SU-DHL-6 (cell line): ENCODE data around the gene KCNC4.

ENCODE experiments used
- H2AFZ ChIP-seq: fragments of 200-600 bp; sonication (generic); 2 replicates; pipeline ENCODE4 v1.6.1; 2014; ENCODE audit warnings: low read depth, mild to moderate bottlenecking, moderate library complexity, mixed read lengths, antibody characterized with exemption, low read length; ENCODE audit not compliant: severe bottlenecking
- H3F3A ChIP-seq: fragments of 200-600 bp; shearing (Covaris generic); 2 replicates; pipeline ENCODE4 v1.6.0; 2016; ENCODE audit warnings: antibody characterized with exemption, mild to moderate bottlenecking; ENCODE audit not compliant: insufficient read depth
- H3K27ac ChIP-seq: fragments of 200-600 bp; sonication (generic); 2 replicates; pipeline ENCODE4 v1.5.1; 2016; ENCODE audit warnings: low read depth, mild to moderate bottlenecking, low read length, moderate library complexity, mixed read lengths
- H3K27me3 ChIP-seq: fragments of 200-600 bp; sonication (generic), shearing (Covaris generic); 2 replicates; pipeline ENCODE4 v1.6.0; 2014; ENCODE audit warnings: mild to moderate bottlenecking, low read length
- H3K36me3 ChIP-seq: fragments of 200-600 bp; sonication (generic); 2 replicates; pipeline ENCODE4 v1.6.1; 2014; ENCODE audit warnings: mild to moderate bottlenecking, low read length, mixed read lengths
- H3K4me2 ChIP-seq: fragments of 300-600, 200-600 bp; shearing (Covaris generic), sonication (generic); 2 replicates; pipeline ENCODE4 v1.6.0; 2014; ENCODE audit warnings: low read length, low read depth, mild to moderate bottlenecking; ENCODE audit not compliant: poor library complexity, severe bottlenecking
- H3K4me3 ChIP-seq: fragments of 200-600 bp; sonication (generic); 2 replicates; pipeline ENCODE4 v1.5.1; 2014; ENCODE audit warnings: antibody characterized with exemption, low read length, mild to moderate bottlenecking, mixed read lengths; ENCODE audit not compliant: insufficient read depth, poor library complexity, severe bottlenecking
- H3K79me2 ChIP-seq: fragments of 200-600 bp; sonication (generic); 2 replicates; pipeline ENCODE4 v1.6.1; 2014; ENCODE audit warnings: mild to moderate bottlenecking, low read length, moderate library complexity; ENCODE audit not compliant: insufficient read depth
- H3K9ac ChIP-seq: fragments of 200-600 bp; sonication (generic); 2 replicates; pipeline ENCODE4 v1.7.0; 2014; ENCODE audit warnings: mild to moderate bottlenecking, low read length
- H3K9me2 ChIP-seq: fragments of 200-600 bp; sonication (generic); replicated peaks from 2 replicates; pipeline ENCODE4 v1.6.1; 2014; ENCODE audit warnings: low read length; ENCODE audit not compliant: insufficient read depth
- H3K9me3 ChIP-seq: fragments of 200-600 bp; sonication (generic); 2 replicates; pipeline ENCODE4 v1.6.1; 2014; ENCODE audit warnings: low read length, mixed read lengths; ENCODE audit not compliant: insufficient read depth
- H4K20me1 ChIP-seq: fragments of 200-600 bp; sonication (generic); 2 replicates; pipeline ENCODE4 v1.6.1; 2014; ENCODE audit warnings: low read depth, mild to moderate bottlenecking, antibody characterized with exemption, low read length, moderate library complexity, mixed read lengths
- EZH2phosphoT487 ChIP-seq: fragments of 200-600 bp; sonication (generic), shearing (Covaris generic); conservative IDR thresholded peaks from 2 replicates; pipeline ENCODE4 v1.6.1; 2018; ENCODE audit warnings: mild to moderate bottlenecking, antibody characterized with exemption, low read length, moderate library complexity, mixed read lengths
- TF ChIP-seq, protein P1 (sequence below): fragments of 200-600 bp; sonication (generic); IDR thresholded peaks from one replicate; pipeline ENCODE4 v1.5.1; 2017; ENCODE audit warnings: antibody characterized with exemption, mild to moderate bottlenecking, low read length, moderate library complexity; ENCODE audit not compliant: insufficient read depth, poor library complexity, severe bottlenecking

The KCNC4 gene

GRCh38 chr1:110206261-110206920 lies 3.7 kb upstream of the KCNC4 start:
- TF ChIP-seq, protein P1, sequence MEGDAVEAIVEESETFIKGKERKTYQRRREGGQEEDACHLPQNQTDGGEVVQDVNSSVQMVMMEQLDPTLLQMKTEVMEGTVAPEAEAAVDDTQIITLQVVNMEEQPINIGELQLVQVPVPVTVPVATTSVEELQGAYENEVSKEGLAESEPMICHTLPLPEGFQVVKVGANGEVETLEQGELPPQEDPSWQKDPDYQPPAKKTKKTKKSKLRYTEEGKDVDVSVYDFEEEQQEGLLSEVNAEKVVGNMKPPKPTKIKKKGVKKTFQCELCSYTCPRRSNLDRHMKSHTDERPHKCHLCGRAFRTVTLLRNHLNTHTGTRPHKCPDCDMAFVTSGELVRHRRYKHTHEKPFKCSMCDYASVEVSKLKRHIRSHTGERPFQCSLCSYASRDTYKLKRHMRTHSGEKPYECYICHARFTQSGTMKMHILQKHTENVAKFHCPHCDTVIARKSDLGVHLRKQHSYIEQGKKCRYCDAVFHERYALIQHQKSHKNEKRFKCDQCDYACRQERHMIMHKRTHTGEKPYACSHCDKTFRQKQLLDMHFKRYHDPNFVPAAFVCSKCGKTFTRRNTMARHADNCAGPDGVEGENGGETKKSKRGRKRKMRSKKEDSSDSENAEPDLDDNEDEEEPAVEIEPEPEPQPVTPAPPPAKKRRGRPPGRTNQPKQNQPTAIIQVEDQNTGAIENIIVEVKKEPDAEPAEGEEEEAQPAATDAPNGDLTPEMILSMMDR, result no peak
- TF ChIP-seq EZH2phosphoT487, result no peak
- Histone ChIP-seq H3F3A (peaks cover 10% of the 10 kb centered on the region), H3K9me2 (no peaks in the 10 kb centered on the region), H2AFZ (no peak overlapping the region), H3K27me3 (no peaks in the 10 kb centered on the region), H3K9ac (no peak overlapping the region), H3K79me2 (no peaks in the 10 kb centered on the region), H4K20me1 (no peaks in the 10 kb centered on the region), H3K27ac (no peak overlapping the region), H3K4me3 (no peak overlapping the region), H3K4me2 (no peak overlapping the region), H3K36me3 (no peaks in the 10 kb centered on the region), H3K9me3 (no peaks in the 10 kb centered on the region)

DNA sequence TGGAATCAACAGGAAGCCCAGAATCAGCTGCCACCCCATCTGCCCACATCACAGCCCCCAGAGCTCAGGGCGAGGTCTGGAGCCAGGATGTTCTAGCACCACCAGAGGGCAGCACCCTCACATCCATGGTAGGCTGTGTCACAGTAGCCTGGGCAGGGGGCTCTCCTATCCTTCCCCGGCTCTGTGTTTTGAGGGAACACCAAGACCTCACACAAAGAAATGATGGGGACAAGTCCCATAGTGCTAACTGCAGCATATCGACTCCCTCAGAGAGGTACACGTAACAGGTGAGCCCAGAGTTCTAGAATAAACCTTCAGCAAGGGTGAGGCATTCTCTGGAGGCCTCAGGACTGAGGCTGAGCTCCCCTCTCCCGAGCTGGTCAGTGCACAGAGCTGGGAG lies 2.3 kb upstream of the KCNC4 start:
- H4K20me1 ChIP-seq, result no peaks in the 10 kb centered on the region
- no peaks in the 10 kb centered on the region for H3K36me3 ChIP-seq
- H3K27ac ChIP-seq, result no peak overlapping the region
- no peak for TF ChIP-seq EZH2phosphoT487
- TF ChIP-seq, protein P1, result peak; percentile 70
- peaks cover 10% of the 10 kb centered on the region for H3F3A ChIP-seq
- H3K4me2 ChIP-seq, result no peak overlapping the region
- no peak overlapping the region for H3K4me3 ChIP-seq
- H3K9me2 ChIP-seq, result no peaks in the 10 kb centered on the region
- H2AFZ ChIP-seq, result no peak overlapping the region
- H3K9ac ChIP-seq, result no peak overlapping the region
- H3K9me3 ChIP-seq, result no peaks in the 10 kb centered on the region
- no peaks in the 10 kb centered on the region for H3K27me3 ChIP-seq
- no peaks in the 10 kb centered on the region for H3K79me2 ChIP-seq

DNA sequence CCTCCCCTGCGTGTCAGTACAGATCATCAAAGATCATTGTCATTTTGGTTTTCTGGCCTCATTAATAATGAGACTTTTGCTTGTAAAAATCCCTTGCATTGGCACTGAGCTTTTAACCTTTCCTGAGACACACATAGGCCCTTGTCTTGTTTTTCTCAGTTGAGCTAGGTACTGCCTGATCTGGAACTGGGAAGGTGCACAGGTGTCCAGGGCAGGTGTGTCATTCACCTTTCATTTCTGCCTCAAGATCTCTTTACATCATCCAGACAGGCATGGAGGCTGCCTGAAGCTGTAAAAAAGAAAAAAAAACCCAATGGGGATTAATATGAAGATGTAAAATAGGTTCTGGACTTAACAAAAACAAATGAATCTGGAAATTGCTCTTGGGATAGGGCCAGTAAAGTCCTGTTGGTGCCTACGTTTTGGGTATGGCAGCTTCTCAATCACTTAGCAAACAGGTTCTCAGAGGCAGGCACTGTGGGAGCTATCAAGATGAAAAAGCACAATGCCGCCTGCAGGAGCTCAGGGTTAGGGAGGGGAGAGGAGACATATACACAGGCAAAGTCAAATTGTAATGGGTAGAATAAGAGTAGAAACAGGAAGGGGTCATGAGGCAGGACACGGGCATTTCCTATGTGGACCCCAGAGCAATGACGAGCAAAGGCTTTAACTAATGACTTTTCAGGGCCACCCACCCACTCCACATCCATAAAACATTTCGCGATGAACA lies 1.0 kb upstream of the KCNC4 start:
- peak overlapping the region; percentile 80 for H2AFZ ChIP-seq

More for the DNA sequence above, 1.0 kb upstream of the KCNC4 start:
- H3K4me2 ChIP-seq, result peak overlapping the region; percentile 57
- H3F3A ChIP-seq, result peaks cover 10% of the 10 kb centered on the region
- peak overlapping the region; percentile 41 for H3K27ac ChIP-seq
- H3K9me2 ChIP-seq, result no peaks in the 10 kb centered on the region
- H3K9me3 ChIP-seq, result no peaks in the 10 kb centered on the region
- no peaks in the 10 kb centered on the region for H3K79me2 ChIP-seq
- H3K9ac ChIP-seq, result peak overlapping the region; percentile 91
- no peaks in the 10 kb centered on the region for H3K36me3 ChIP-seq
- no peak for TF ChIP-seq EZH2phosphoT487
- TF ChIP-seq, protein P1, result no peak
- H3K27me3 ChIP-seq, result no peaks in the 10 kb centered on the region
- peak overlapping the region; percentile 47 for H3K4me3 ChIP-seq
- no peaks in the 10 kb centered on the region for H4K20me1 ChIP-seq
